ENCODE results near the gene RERE.

Gene RERE

GRCh38 chr1:8712413-8713231 is 104.8 kb downstream of the RERE start:
- Mint-ChIP-seq H3K4me3 (no peak overlapping the region), H3K36me3 (ENCODE audit: insufficient read depth) (no peaks in the 10 kb centered on the region), H3K27ac (ENCODE audit: low read depth) (peak overlapping the region; percentile 53), H3K4me1 (peaks cover 20% of the 10 kb centered on the region), H3K27me3 (no peaks in the 10 kb centered on the region), H3K9me3 (no peaks in the 10 kb centered on the region)
- ATAC-seq (replicated peaks; ENCODE audit: extremely low read depth, poor library complexity, severe bottlenecking) (peak; percentile 46), DNase-seq (ENCODE audit: low spot score in 2 of 2) (no peak)

- Mint-ChIP-seq H3K27ac (ENCODE audit: low read depth) (peak overlapping the region; percentile 53), H3K36me3 (ENCODE audit: insufficient read depth) (no peaks in the 10 kb centered on the region), H3K27me3 (no peaks in the 10 kb centered on the region), H3K4me3 (no peak overlapping the region), H3K4me1 (peaks cover 20% of the 10 kb centered on the region), H3K9me3 (no peaks in the 10 kb centered on the region)
- no peak for DNase-seq (ENCODE audit: low spot score in 2 of 2)
- no peak for ATAC-seq (replicated peaks; ENCODE audit: extremely low read depth, poor library complexity, severe bottlenecking)
These were observed 105.5 kb downstream of the RERE start for GRCh38 chr1:8711873-8712412.

GRCh38 chr1:8711151-8711550 is 106.3 kb downstream of the RERE start:
- Mint-ChIP-seq H3K4me1 (peaks cover 20% of the 10 kb centered on the region), H3K27ac (ENCODE audit: low read depth) (no peak overlapping the region)

GRCh38 chr1:8708259-8708658 is 109.2 kb downstream of the RERE start:
- peaks cover 26% of the 10 kb centered on the region for H3K4me1 Mint-ChIP-seq
- H3K36me3 Mint-ChIP-seq (ENCODE audit: insufficient read depth) = no peaks in the 10 kb centered on the region
- H3K9me3 Mint-ChIP-seq = no peaks in the 10 kb centered on the region
- DNase-seq (ENCODE audit: low spot score in 2 of 2) (no peak), ATAC-seq (replicated peaks; ENCODE audit: extremely low read depth, poor library complexity, severe bottlenecking) (no peak)
- H3K27me3 Mint-ChIP-seq = peaks cover 21% of the 10 kb centered on the region
- H3K4me3 Mint-ChIP-seq = no peak overlapping the region
- H3K27ac Mint-ChIP-seq (ENCODE audit: low read depth) = no peak overlapping the region

More at GRCh38 chr1:8711151-8711550, 106.3 kb downstream of the RERE start:
- Mint-ChIP-seq H3K27me3 (no peaks in the 10 kb centered on the region), H3K9me3 (no peaks in the 10 kb centered on the region), H3K4me3 (no peak overlapping the region), H3K36me3 (ENCODE audit: insufficient read depth) (no peaks in the 10 kb centered on the region)
- DNase-seq (ENCODE audit: low spot score in 2 of 2) (no peak), ATAC-seq (replicated peaks; ENCODE audit: extremely low read depth, poor library complexity, severe bottlenecking) (no peak)

GRCh38 chr1:8706995-8707396 is 110.4 kb downstream of the RERE start:
- H3K36me3 Mint-ChIP-seq (ENCODE audit: insufficient read depth) = no peaks in the 10 kb centered on the region
- H3K27me3 Mint-ChIP-seq = peaks cover 31% of the 10 kb centered on the region
- no peak for ATAC-seq (replicated peaks; ENCODE audit: extremely low read depth, poor library complexity, severe bottlenecking)
- H3K9me3 Mint-ChIP-seq = no peaks in the 10 kb centered on the region
- DNase-seq (ENCODE audit: low spot score in 2 of 2) = no peak
- H3K4me1 Mint-ChIP-seq = peaks cover 23% of the 10 kb centered on the region
- no peak overlapping the region for H3K4me3 Mint-ChIP-seq
- no peak overlapping the region for H3K27ac Mint-ChIP-seq (ENCODE audit: low read depth)

GRCh38 chr1:8706291-8706690 is 111.1 kb downstream of the RERE start:
- Mint-ChIP-seq H3K4me1 (peaks cover 28% of the 10 kb centered on the region), H3K36me3 (ENCODE audit: insufficient read depth) (peaks cover 2% of the 10 kb centered on the region)

GRCh38 chr1:8704866-8705506 is 112.5 kb downstream of the RERE start:
- Mint-ChIP-seq H3K4me1 (peaks cover 33% of the 10 kb centered on the region), H3K27ac (ENCODE audit: low read depth) (no peak overlapping the region), H3K9me3 (no peaks in the 10 kb centered on the region), H3K4me3 (no peak overlapping the region), H3K36me3 (ENCODE audit: insufficient read depth) (peaks cover 6% of the 10 kb centered on the region), H3K27me3 (peaks cover 44% of the 10 kb centered on the region)
- no peak for DNase-seq (ENCODE audit: low spot score in 2 of 2)
- no peak for ATAC-seq (replicated peaks; ENCODE audit: extremely low read depth, poor library complexity, severe bottlenecking)

More at GRCh38 chr1:8706291-8706690, 111.1 kb downstream of the RERE start:
- ATAC-seq (replicated peaks; ENCODE audit: extremely low read depth, poor library complexity, severe bottlenecking) = no peak
- H3K9me3 Mint-ChIP-seq = no peaks in the 10 kb centered on the region
- H3K27me3 Mint-ChIP-seq = peaks cover 38% of the 10 kb centered on the region
- no peak for DNase-seq (ENCODE audit: low spot score in 2 of 2)
- H3K4me3 Mint-ChIP-seq = no peak overlapping the region
- no peak overlapping the region for H3K27ac Mint-ChIP-seq (ENCODE audit: low read depth)

GRCh38 chr1:8702850-8703810 is 114.3 kb downstream of the RERE start:
- H3K36me3 Mint-ChIP-seq (ENCODE audit: insufficient read depth) = peaks cover 6% of the 10 kb centered on the region
- H3K27ac Mint-ChIP-seq (ENCODE audit: low read depth) = peak overlapping the region; percentile 44
- ATAC-seq (replicated peaks; ENCODE audit: extremely low read depth, poor library complexity, severe bottlenecking) (peak; percentile 21), DNase-seq (ENCODE audit: low spot score in 2 of 2) (peak; percentile 23 to 25)
- H3K4me1 Mint-ChIP-seq = peaks cover 33% of the 10 kb centered on the region
- no peaks in the 10 kb centered on the region for H3K9me3 Mint-ChIP-seq
- peak overlapping the region; percentile 84 for H3K4me3 Mint-ChIP-seq
- H3K27me3 Mint-ChIP-seq = peaks cover 44% of the 10 kb centered on the region

GRCh38 chr1:8702472-8702849 is 115.0 kb downstream of the RERE start:
- Mint-ChIP-seq H3K27me3 (peaks cover 44% of the 10 kb centered on the region), H3K27ac (ENCODE audit: low read depth) (no peak overlapping the region), H3K36me3 (ENCODE audit: insufficient read depth) (peaks cover 6% of the 10 kb centered on the region), H3K4me1 (peaks cover 33% of the 10 kb centered on the region), H3K4me3 (peak overlapping the region; percentile 84), H3K9me3 (no peaks in the 10 kb centered on the region)
- ATAC-seq (replicated peaks; ENCODE audit: extremely low read depth, poor library complexity, severe bottlenecking) (no peak), DNase-seq (ENCODE audit: low spot score in 2 of 2) (no peak)

GRCh38 chr1:8701794-8702471 is 115.5 kb downstream of the RERE start:
- H3K9me3 Mint-ChIP-seq = no peaks in the 10 kb centered on the region
- peak overlapping the region; percentile 84 for H3K4me3 Mint-ChIP-seq
- no peak overlapping the region for H3K27ac Mint-ChIP-seq (ENCODE audit: low read depth)
- no peak for DNase-seq (ENCODE audit: low spot score in 2 of 2)
- peaks cover 6% of the 10 kb centered on the region for H3K36me3 Mint-ChIP-seq (ENCODE audit: insufficient read depth)
- peaks cover 33% of the 10 kb centered on the region for H3K4me1 Mint-ChIP-seq
- peak; percentile 1 for ATAC-seq (replicated peaks; ENCODE audit: extremely low read depth, poor library complexity, severe bottlenecking)
- H3K27me3 Mint-ChIP-seq = peaks cover 44% of the 10 kb centered on the region

- DNase-seq (ENCODE audit: low spot score in 2 of 2) (no peak), ATAC-seq (replicated peaks; ENCODE audit: extremely low read depth, poor library complexity, severe bottlenecking) (no peak)
- peaks cover 27% of the 10 kb centered on the region for H3K4me1 Mint-ChIP-seq
- no peaks in the 10 kb centered on the region for H3K9me3 Mint-ChIP-seq
- peaks cover 6% of the 10 kb centered on the region for H3K36me3 Mint-ChIP-seq (ENCODE audit: insufficient read depth)
- H3K4me3 Mint-ChIP-seq = no peak overlapping the region
- no peak overlapping the region for H3K27ac Mint-ChIP-seq (ENCODE audit: low read depth)
- H3K27me3 Mint-ChIP-seq = peaks cover 34% of the 10 kb centered on the region
These were observed 117.8 kb downstream of the RERE start for GRCh38 chr1:8699679-8700078.

Data from central memory CD8-positive, alpha-beta T cell (primary cell).